Measurements from ENCODE around the gene PCNX2.

DNA sequence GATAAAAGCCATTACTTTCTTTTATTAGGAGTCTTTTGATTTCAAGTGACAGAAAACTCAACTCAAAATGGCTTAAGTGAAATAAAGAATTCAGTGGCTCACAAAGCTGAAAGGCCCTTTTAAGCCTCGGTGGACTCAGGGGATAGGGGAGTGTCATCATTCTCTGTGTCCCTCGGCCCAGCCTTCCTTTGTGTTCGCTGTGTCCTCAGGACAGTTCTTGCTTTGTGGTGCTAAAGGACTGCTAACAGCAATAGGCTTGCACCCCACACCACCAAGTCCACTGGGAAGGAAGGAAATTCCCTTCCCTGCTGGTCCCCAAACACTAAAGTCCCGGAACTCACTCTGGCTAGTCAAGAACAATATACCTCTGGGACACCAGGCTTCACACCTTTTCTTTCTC lies 216.0 kb downstream of the PCNX2 start:
- TF ChIP-seq, protein P1, sequence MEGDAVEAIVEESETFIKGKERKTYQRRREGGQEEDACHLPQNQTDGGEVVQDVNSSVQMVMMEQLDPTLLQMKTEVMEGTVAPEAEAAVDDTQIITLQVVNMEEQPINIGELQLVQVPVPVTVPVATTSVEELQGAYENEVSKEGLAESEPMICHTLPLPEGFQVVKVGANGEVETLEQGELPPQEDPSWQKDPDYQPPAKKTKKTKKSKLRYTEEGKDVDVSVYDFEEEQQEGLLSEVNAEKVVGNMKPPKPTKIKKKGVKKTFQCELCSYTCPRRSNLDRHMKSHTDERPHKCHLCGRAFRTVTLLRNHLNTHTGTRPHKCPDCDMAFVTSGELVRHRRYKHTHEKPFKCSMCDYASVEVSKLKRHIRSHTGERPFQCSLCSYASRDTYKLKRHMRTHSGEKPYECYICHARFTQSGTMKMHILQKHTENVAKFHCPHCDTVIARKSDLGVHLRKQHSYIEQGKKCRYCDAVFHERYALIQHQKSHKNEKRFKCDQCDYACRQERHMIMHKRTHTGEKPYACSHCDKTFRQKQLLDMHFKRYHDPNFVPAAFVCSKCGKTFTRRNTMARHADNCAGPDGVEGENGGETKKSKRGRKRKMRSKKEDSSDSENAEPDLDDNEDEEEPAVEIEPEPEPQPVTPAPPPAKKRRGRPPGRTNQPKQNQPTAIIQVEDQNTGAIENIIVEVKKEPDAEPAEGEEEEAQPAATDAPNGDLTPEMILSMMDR (IDR thresholded peaks at IDR 0.05): no peak
- TF ChIP-seq POLR2A (IDR thresholded peaks at IDR 0.05): no peak

Measured in lower leg skin (tissue), 3 donors.